HG02870 (cell line): ENCODE data around the gene DNAJB12.
"Not testable (repeated sequence)": the region's sequence is repeated elsewhere in the genome, so short reads cannot be mapped to it uniquely, and the experiment has no call there.

Experiments
- ATAC-seq: cut with Tn5 transposase; IDR thresholded peaks from one replicate; pipeline ENCODE4 v1.9.1; 2021; ENCODE audit warnings: mild to moderate bottlenecking, moderate library complexity; ENCODE audit not compliant: unreplicated experiment

Gene DNAJB12

DNA sequence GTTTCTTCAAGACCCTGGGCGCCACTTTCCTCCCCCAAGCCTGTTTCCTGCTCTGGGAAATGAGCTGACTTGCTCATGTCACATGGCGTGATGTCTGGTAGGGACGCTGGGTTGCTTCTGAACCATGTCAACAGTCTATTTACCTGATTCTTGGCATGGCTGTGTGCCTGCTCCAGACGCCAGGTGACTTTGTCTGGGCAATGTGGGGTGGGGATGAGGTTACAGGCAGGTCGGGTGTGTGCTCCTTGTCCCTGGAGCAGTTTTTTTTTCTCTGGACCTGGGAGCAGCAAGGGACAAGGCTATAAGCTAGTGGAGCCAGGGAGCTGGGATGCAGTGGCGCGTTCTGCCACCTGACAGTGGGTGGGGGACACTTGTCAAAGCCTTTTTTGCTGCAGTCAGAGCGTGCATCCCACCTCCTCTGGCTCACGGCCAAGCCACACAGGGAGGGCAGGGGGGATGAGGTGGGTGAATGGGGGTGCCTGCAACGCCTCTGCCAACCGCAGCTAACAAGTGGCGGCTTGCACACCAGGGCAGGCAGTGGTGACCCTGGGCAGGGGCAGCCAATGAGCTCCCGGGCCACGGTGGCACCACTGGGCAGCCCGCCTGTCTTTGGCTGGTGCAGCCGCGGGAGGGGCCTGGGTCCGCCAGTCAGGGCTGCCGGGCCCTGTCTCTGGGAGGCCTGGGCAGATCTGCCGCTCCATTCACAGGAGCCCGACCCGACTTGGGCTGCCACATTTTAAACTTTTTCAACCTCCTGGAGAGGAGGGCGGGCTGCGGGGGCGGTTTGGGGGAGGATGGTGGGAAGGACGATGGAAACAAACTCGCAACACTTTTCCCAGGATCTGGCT lies 22.9 kb downstream of the DNAJB12 start:
- ATAC-seq = no peak

DNA sequence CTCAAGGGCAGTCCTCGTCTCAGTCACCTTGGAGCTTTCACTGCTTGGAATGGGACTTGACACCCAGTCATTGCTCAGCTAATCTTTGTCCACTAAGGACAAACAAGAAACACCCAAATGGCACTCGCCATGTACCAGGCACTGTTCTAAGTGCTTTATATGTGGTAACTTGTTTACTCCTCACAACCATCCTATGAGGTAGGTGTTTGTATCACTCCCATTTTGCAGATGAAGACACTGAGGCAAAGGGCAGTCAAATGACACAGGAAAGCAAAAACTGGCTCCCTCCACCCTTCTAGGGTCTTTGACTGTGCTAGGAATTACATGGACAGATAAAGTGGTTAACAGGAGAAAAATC lies 24.7 kb downstream of the DNAJB12 start:
- no peak for ATAC-seq

DNA sequence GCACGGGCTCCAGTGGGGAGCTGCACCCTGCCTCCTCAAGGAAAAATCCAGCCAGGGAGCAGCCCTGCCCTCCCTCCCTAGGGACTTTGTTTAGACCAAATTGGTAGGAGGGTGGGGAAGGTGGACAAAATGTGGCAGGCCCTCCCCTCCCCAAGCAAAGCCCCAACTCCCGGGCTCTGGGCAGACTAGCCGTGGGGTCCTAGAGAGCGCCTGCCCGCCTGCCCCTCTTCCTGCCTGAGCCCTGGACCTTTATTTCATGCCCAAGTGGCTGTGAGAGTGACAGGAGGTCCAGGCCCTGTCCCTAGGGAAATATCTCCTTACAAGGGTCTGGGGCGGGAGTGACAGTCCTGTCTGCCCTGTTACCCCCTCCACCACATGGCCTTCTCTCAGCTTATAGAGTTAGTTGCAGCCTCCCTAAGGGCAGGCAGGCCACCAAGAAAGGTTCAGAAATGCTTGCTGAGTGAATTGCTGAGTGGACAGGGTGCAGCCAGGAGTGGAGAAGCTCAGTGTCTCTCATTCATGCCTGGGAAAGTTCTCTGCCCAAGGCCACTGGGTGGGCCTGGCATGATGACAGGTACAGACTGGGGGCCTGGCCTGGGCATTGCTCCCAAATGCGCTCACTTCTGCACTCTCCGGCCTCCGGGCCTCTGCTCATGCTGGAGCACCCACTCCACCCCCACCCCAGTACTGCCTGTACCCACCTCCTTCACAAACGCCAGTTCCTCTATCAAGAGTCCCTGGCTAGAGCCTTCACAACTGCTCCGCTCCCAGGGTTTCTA lies 25.2 kb downstream of the DNAJB12 start:
- ATAC-seq = no peak

DNA sequence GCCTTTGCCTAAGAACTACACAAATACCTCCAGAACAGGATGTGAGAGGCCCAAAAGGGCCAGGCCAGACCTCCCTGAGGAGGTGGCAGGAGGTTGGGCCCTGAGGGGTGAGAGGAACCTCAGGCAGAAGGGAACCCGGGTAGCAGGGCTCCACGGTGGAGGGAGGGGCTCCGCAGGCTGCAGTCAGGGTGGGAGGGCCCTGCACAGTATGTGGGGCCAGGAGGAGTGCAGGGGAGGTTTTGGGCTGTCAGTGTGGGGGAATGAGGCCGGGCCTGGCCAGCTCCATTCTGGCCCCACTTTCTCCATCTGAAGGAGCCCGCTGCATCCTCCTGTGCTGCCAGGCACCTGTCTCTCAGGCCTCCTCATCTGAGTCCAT lies 25.9 kb downstream of the DNAJB12 start:
- ATAC-seq = no peak

DNA sequence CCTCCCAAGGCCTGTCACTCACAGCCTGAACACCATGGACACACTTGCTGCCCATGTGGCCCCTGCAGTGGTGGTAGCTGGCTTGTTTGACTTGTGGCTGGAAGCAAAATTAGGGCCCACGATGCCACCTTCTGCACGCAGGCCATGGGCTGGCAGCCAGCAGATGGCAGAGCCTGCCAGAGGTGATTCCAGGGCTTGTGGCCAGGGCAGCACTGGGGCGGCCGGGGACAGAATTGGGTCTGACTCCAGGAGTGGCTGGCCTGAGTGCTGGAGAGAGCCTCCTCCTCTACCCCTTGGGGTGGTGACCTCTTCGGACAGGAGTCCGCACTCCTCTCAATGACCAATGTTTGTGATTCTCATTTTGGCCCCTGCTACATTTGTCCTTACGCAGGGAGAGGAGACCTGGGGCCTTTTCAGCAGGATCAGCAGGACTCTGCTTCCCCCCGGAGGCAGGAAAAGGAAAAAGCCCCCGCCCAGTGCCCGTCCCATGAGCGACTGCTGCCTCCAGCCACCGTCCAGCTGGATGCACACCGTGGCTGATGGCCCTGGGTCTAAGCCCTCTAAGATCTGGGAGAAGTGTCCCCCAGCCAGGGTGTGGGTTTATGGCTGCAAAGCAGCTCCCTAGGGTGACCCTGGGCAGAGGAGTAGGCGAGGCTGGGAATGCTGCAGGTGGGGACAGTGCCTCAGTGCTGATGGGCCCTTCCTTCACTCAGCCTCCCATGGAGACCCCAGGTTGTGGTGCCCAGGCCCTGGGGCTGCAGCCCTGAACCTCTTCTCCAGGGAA lies 26.5 kb downstream of the DNAJB12 start:
- no peak for ATAC-seq

DNA sequence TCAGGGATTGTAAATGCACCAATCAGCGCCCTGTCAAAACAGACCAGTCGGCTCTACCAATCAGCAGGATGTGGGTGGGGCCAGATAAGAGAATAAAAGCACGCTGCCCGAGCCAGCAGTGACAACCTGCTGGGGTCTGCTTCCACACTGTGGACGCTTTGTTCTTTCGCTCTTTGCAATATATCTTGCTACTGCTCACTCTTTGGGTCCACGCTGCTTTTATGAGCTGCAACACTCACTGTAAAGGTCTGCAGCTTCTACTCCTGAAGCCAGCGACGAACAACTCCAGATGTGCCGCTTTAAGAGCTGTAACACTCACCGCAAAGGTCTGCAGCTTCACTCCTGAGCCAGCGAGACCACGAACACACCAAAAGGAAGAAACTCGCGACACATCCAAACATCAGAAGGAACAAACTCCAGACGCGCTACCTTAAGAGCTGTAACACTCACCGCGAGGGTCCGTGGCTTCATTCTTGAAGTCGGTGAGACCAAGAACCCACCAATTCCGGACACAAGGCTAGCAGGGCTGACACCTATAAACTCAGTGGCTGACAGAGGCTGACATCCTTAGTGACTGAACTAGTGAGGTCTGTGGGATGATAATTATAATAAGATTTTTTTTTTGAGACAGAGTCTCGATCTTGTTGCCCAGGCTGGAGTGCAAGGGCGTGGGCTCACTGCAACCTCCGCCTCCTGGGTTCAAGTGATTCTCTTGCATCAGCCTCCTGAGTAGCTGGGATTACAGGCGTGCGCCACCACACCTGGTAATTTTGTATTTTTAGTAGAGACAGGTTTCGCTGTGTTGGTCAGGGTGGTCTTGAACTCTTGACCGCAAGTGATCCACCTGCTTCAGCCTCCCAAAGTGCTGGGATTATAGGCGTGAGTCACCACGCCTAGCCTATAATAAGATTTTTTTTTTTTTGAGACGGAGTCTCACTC lies 27.8 kb downstream of the DNAJB12 start:
- not testable (repeated sequence) for ATAC-seq

DNA sequence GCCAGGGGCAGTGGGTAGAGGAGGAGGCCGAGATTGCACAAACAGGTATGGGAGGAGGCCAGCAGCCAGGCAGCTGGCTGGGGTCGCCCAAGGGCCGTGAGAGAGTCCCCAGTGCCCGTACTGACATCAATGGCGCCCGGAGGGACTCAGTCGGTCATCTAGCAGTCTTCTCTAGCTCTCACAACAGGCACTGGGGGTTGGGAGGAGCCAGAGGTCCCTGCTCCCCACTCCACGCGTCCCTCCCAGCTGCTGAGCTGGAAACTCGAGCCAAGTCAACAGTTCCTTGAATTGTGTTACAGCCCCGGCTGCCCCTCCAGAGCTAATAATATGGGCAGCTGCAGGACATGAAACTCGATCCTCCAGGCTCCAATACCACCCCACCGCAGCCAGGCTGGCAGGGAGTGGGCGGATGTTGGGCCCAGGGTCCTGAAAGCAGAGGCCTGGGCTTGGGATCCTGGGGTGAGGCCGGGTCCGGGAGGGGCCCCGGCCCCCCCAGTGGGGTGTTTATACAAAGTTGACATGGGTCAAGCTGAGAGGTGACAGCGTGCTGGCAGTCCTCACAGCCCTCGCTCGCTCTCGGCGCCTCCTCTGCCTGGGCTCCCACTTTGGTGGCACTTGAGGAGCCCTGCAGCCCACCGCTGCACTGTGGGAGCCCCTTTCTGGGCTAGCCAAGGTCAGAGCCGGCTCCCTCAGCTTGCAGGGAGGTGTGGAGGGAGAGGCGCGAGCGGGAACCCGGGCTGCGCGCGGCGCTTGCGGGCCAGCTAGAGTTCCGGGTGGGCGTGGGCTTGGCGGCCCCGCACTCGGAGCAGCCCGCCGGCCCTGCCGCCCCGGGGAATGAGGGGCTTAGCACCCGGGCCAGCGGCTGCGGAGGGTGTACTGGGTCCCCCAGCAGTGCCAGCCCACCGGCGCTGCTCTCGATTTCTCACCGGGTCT lies 29.2 kb downstream of the DNAJB12 start:
- not testable (repeated sequence) for ATAC-seq

DNA sequence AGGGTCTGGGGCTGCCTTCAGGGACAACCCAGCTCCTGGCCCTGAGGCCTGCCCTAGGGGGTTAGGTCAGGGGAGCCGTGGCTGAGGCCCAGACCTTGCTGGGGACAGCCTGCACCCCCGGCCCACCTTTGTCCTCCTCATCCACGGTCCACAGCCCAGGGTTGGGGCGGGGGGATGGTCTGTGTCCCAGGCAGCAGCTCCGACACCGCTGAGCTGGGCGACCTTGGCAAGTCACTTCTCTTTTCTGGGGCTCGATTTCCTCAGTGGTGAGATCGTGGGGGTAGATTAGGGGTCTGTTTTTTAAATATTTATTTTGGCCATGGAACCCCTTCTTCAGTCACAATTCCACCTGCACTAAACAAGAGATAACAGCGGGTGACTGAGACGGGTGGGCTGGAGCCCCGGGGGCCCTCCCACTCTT lies 30.9 kb downstream of the DNAJB12 start:
- no peak for ATAC-seq

DNA sequence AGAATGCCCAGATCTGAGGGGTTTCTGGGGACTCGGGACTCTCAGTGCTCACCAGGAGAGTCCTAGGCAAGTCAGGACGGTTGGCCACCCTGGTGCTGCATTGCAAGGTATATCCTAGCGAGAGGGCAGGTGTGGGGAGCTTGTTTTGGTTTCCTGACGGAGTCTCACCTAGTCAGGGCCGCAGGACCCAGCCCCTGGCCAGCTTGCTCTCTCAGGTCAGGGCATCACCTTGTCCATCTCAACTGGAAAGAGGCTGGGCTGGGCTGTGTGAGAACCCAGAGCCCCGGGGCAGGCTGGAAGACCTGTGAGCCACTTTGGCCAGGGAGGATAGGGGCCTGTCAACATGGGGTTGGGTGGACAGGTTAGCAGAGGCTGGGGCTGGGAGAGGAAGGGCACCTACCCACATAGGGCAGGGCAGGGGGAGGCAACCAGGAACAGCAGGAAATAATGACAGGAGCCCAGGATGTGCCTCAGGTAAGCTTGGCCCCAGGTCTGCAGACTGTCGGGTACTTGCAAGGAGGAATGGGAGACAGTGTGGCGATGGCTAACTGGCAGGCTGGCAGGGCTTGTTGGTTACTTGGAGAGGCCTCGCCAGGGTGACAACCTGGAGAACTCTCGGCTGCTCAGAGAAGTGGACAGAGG lies 31.5 kb downstream of the DNAJB12 start:
- ATAC-seq = no peak

DNA sequence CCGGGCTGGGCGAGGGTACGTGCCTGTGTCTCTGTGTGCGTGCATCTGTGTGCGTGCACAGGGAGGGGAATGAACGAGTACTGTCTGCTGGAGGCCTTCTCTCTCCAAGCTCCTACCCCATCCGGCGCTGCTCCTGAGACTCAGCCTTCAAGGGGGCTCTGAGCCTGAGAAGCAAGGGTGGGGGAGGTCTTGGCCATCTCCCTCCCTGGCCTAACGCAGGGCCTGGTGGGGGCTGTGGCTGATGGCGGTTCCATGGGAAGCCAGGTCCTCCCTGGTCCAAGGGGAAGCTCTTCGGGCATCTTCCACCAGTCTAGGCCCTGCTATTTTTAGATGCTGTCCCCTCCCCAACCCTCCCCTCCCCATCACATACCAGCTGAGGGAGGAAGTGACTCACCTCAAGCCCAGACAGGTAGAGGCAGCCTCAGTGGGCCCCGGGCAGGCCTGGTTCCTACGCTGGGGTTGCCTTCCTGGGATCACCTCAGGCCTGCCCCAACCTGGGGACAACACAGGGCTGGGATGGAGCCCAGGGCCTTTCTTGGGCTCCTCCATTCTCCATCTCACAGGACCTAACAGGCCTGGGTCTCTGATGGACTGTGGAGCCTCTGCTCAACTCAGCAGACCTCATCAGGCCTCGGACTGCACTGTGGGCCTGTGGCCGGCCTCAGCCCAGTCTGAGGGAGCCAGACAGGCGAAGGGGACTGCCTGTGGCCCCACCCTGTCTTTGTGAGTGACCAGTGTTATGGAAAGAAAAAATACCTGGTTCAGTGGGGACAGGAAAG lies 32.2 kb downstream of the DNAJB12 start:
- ATAC-seq = no peak

DNA sequence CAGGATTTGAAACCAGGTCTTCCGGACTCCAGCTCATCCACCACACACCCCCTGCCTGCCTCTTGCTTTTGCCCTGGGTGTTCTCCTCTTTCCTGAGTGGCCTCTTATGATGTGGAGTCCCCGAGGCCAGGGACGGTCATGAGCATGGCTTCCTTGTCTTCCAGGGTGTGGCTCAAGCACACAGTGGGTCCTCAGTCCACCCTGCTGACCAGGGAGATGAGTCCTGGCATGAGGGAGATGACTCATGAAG lies 32.8 kb downstream of the DNAJB12 start:
- no peak for ATAC-seq

DNA sequence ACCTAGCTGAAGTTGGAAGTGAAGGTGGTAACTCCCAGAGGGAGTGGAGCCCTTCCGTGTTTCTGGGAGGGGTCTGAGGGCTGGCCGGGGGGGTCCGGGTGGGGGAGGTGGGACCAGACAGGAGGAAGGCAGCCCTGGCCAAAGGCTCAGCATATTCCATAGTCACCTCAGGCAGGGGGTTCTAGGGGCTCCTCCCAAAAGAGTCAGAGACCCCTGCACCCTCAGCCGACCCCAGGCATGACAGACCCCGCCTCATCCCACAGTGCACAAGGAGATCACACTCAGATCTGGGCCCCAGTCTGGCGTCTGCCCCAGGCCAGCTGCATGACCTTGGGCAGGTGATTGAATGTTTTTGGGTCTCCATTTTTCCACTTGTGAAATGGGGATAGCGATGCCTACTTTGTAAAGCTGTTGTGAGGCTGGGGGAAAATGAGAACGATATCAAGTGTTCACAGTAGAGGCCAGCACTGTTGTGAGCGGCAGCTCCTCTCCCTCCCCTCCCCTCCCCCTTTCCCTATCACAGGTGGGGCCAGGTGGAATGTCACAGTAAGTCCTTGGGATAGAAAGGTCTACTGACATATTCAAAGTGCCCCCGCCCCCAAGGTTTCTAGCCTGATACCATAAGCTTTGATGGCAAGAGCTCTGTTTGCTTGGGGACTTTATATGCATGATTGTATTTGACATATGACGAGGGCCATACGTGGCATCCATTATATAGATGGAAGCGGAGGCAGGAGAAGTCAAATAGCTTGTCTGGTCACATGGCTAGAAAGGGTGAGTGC lies 33.3 kb downstream of the DNAJB12 start:
- ATAC-seq = no peak

DNA sequence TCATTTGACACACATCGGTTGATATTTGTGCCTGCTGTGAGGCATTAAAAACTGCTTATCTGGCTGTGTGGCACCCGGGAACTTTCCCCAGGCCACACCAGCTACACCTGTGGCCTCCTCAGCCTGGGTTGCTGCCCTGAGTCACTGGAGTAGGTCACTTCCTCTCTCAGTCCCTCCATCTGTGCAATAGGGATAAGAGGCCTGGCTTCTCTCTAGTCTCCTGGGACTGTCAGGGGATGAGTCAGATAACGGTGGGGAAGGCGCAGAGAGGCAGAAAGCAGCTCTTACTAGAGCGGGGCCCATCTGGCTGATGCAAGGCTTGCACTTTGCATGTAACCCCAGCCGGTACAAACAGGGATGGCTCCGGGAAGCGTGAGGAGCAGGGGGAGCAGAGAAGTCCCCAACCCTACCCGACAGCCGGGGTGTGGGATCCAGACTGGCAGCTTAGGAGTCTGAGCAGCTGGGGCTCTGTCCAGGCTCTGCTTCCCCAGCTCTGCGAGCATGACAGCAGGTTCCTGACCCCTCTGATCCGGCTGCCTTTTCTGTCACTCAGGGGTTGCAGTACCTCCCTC lies 34.0 kb downstream of the DNAJB12 start:
- ATAC-seq = peak; percentile 75

DNA sequence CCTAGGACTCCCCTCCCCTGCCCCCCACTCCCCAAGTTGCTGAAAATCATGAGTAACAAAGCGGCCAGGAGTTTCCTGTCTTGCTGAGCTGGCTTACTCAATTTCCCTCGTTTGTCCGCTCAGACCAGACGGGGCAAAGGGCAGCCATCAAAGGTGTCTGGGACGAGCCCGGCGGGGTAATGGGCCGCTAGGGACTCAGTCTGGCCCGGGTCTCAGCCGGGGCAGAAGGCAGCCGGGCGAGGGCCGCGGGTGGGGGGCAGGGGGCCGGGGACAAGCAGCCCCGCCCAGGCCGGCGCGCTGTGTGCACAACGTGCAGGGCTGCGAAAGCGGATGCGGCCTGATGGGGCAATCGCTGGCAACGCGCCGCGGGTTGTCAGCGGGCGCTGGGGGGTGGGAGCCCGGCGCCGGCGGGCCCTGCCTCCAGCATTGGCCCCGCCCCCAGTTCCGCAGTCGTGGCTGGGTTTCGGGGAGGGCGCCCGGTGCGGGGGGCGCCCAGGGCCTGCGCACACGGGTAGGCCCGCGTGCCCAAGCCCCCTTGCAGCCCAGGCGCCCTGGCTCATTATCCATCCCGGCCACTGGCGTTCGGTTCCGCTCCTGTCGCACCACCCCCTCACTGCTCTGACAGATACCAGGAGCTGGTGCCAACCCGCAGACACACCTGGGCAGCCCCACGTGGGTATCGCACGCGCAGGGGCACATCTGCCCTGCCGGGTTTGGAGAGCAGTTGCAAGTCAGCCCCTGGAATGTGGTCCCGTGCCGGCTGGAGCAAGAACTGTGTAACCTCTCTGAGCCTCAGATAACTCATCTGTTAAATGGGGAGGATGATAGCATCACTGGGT lies 35.1 kb downstream of the DNAJB12 start:
- ATAC-seq = peak; percentile 38

DNA sequence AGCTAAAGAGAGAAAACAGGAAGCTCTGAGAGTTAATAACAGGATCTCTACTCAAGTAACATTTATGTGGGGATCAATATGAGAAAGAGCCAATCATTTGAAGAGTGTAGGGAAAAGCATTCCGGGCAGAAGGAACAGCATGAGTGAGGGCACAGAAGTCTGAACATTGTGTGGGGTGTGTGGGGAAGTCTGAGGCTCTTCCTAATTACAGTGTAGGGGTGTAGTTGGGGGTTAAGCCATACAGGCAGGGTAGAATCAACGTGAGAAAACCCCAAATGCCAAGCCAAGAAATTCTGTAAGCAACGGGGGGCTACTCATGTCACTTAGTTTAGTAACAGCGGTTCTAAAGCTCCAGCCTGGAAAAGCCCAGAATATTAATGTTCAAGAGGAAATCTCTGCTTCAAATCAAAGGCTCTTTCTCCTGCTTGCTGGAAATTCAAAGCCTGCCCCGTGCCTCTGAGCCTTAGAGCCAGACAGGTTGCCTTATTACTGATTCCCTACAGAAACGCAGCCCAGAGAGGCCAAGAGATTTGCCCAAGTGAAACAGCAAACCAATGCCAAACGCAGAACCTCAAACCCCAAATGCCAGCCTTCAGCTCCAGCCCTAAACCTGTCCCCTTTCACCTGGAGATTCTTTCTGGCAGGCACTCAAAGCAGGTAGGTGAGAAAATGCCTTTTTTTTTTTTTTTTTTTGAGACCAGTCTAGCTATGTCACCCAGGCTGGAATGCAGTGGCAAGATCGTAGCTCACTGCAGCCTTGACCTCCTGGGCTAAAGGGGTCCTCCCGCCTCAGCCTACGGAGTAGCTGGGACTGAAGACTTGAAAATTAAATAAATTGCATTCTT lies 36.1 kb downstream of the DNAJB12 start:
- ATAC-seq = no peak
